BJ (cell line): Measurements from ENCODE around the gene ADAMTS17. TPM values are rescaled to one million over a fixed set of nuclear protein-coding genes. Genes with fewer than 3 reads are reported as not detected.

Experiments used
- CTCF ChIA-PET: fragments of 350-600 bp; formaldehyde crosslinking; extraction: SDS; loops from one replicate; lab custom pipeline; 2021; ENCODE audit warnings: antibody characterized with exemption, inconsistent platforms; lab: Yijun Ruan, JAX
- POLR2A ChIA-PET: fragments of 300-600 bp; sonication (Branson Sonifier 250); formaldehyde crosslinking; extraction: SDS; loops from one replicate; lab custom pipeline; 2021; ENCODE audit warnings: antibody characterized with exemption; lab: Charles Lee
- DNase-seq: peaks from one replicate; pipeline ENCODE4 v3.0.0-alpha.2; 2011; ENCODE audit warnings: low read depth
- H3K27me3 ChIP-seq: 2 replicates; pipeline ENCODE4 v1.6.0; 2011; ENCODE audit warnings: low read length; ENCODE audit not compliant: control insufficient read depth, insufficient read depth
- H3K36me3 ChIP-seq: 2 replicates; pipeline ENCODE4 v1.5.1; 2011; ENCODE audit warnings: low read length; ENCODE audit not compliant: control insufficient read depth, insufficient read depth
- H3K4me3 ChIP-seq: 2 replicates; pipeline ENCODE4 v1.5.1; 2011; ENCODE audit warnings: low read depth, mild to moderate bottlenecking, control low read depth, low read length
- CTCF ChIP-seq: IDR thresholded peaks from 2 replicates; pipeline ENCODE4 v1.5.1; 2011; ENCODE audit warnings: low read depth, mild to moderate bottlenecking, control low read depth, inconsistent platforms, low read length, moderate library complexity; ENCODE audit not compliant: insufficient read depth
- polyA plus RNA-seq: library from polyadenylated mRNA; depleted of rRNA; stranded (reverse); fragments of >200 nt; gene quantifications from 2 replicates; pipeline ENCODE4 v1.2.3, GENCODE V29; 2011

ADAMTS17 gene
- polyA plus RNA-seq, 1 experiment: not detected

GRCh38 chr15:100038736-100039135, 303.0 kb downstream of the ADAMTS17 start:
- Histone ChIP-seq H3K4me3 (no peak overlapping the region), H3K27me3 (no peaks in the 10 kb centered on the region), H3K36me3 (no peaks in the 10 kb centered on the region)
- ChIA-PET CTCF (no interaction called here), POLR2A (no interaction called here)
- TF ChIP-seq CTCF: no peak
- DNase-seq: no peak

GRCh38 chr15:100037901-100038300, 303.9 kb downstream of the ADAMTS17 start:
- POLR2A ChIA-PET: no interaction called here
- no peak for TF ChIP-seq CTCF
- no peak for DNase-seq
- Histone ChIP-seq H3K27me3 (no peaks in the 10 kb centered on the region), H3K4me3 (no peak overlapping the region), H3K36me3 (no peaks in the 10 kb centered on the region)
- CTCF ChIA-PET: no interaction called here

- POLR2A ChIA-PET: no interaction called here
- Histone ChIP-seq H3K27me3 (no peaks in the 10 kb centered on the region), H3K4me3 (no peak overlapping the region), H3K36me3 (no peaks in the 10 kb centered on the region)
- CTCF ChIA-PET: no interaction called here
- no peak for DNase-seq
- TF ChIP-seq CTCF: no peak
These were observed 305.8 kb downstream of the ADAMTS17 start for GRCh38 chr15:100036015-100036414.

GRCh38 chr15:100034191-100034590, 307.6 kb downstream of the ADAMTS17 start:
- no peak for TF ChIP-seq CTCF
- Histone ChIP-seq H3K27me3 (no peaks in the 10 kb centered on the region), H3K4me3 (no peak overlapping the region), H3K36me3 (no peaks in the 10 kb centered on the region)
- ChIA-PET POLR2A (no interaction called here), CTCF (no interaction called here)
- DNase-seq: no peak

- Histone ChIP-seq H3K4me3 (no peak overlapping the region), H3K36me3 (no peaks in the 10 kb centered on the region), H3K27me3 (no peaks in the 10 kb centered on the region)
- ChIA-PET CTCF (no interaction called here), POLR2A (no interaction called here)
- peak; percentile 50 for DNase-seq
- TF ChIP-seq CTCF: no peak
These were observed 308.5 kb downstream of the ADAMTS17 start for GRCh38 chr15:100033140-100033857.
